Measurements from ENCODE around the gene DIP2C.

DNA sequence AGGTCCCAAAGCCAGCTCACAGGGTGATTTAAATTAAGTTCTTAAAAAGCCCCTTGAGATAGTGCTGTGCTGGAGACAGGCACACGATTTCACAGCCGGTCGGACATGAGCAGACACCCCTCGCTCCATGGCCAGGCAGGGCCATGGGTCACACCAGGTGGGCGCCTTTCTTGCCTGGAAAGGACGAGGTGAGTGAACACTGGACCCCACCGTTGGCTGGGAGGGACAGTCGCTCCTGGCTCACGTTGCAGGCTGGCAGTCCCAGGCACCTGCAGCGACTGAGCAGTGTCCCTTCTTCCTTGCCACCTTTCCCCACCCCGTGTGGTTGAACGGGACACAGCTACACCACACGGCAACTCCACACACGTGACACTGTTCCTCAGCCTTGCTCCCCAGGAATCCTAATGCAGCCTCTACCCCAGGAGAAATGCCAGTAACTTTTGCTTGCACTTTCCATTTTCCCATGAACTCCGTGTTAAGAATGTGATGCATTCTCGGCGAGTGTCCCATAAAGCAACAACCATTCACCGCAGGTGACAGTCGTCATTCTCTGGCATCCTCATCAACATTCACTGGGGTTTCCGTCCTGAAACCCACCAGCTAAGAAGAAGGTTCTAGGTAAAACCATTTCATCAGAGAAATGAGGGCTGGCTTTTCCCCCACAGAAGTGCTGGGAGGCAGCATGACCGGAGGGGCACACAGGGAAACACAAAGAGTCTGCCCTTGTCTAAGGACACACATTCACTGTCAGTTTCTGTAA lies 336.8 kb downstream of the DIP2C start:
- no peak for TF ChIP-seq POLR2A (IDR thresholded peaks at IDR 0.05)
- TF ChIP-seq, protein P1, sequence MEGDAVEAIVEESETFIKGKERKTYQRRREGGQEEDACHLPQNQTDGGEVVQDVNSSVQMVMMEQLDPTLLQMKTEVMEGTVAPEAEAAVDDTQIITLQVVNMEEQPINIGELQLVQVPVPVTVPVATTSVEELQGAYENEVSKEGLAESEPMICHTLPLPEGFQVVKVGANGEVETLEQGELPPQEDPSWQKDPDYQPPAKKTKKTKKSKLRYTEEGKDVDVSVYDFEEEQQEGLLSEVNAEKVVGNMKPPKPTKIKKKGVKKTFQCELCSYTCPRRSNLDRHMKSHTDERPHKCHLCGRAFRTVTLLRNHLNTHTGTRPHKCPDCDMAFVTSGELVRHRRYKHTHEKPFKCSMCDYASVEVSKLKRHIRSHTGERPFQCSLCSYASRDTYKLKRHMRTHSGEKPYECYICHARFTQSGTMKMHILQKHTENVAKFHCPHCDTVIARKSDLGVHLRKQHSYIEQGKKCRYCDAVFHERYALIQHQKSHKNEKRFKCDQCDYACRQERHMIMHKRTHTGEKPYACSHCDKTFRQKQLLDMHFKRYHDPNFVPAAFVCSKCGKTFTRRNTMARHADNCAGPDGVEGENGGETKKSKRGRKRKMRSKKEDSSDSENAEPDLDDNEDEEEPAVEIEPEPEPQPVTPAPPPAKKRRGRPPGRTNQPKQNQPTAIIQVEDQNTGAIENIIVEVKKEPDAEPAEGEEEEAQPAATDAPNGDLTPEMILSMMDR (IDR thresholded peaks at IDR 0.05): no peak
- no peak for TF ChIP-seq EP300 (IDR thresholded peaks at IDR 0.05)
- TF ChIP-seq POLR2AphosphoS5 (IDR thresholded peaks at IDR 0.05): no peak

Measured in stomach (tissue), 4 donors.